K562 (cell line): ENCODE results near the gene TERT. TPM values are rescaled to one million over a fixed set of nuclear protein-coding genes. Genes with fewer than 3 reads are reported as not detected.

Experiments used
- ATAC-seq: fragments of 200-7000 bp; cut with Tn5 transposase; 3 replicates; pipeline ENCODE4 v1.9.1; 2020; ENCODE audit warnings: moderate library complexity
- BruUV-seq: library from RNA; stranded (reverse); fragments of 400-500 nt; replicated peaks from 2 replicates; lab custom pipeline; 2021; lab: Mats Ljungman, UMichigan
- CTCF ChIA-PET: fragments of 300-600 bp; formaldehyde crosslinking; extraction: SDS; loops from one replicate; lab custom pipeline; 2021; ENCODE audit warnings: low intra/inter-chr PET ratio; lab: Yijun Ruan, JAX
- POLR2A ChIA-PET: fragments of 300-600, 350-650 bp; sonication (Branson Sonifier 250); formaldehyde crosslinking; extraction: SDS; loops from one replicate; lab custom pipeline; 2021; ENCODE audit warnings: antibody characterized with exemption, inconsistent platforms; lab: Yijun Ruan, JAX
- DNase-seq, 4 experiments: peaks; one replicate each; pipeline versions ENCODE4 v3.0.0 to v3.0.0-alpha.2; 2011 to 2018; ENCODE audit warnings: low spot score in 3 of 4, mixed read lengths in 3 of 4; ENCODE audit errors: extremely low read depth in 1 of 4
- FAIRE-seq: peaks from 2 replicates; lab custom pipeline; 2011; peaks lifted over from hg19 to GRCh38; lab: Jason Lieb, UNC
- H2AFZ ChIP-seq: 2 replicates; pipeline ENCODE4 v1.6.0; 2011; ENCODE audit warnings: low read depth, low read length, control low read depth, inconsistent platforms
- H3K27ac ChIP-seq: fragments of 200-600 bp; 3 replicates; pipeline ENCODE4 v1.8.0; 2011; ENCODE audit warnings: low read depth, mild to moderate bottlenecking, control low read depth, inconsistent platforms, low read length, moderate library complexity, mixed read lengths; ENCODE audit errors: extremely low read depth
- H3K27me3 ChIP-seq, 2 experiments: fragments of 300-600 bp in 1 of 2; 2 replicates in 1 of 2; 3 replicates in 1 of 2; pipeline versions ENCODE4 v1.6.0 to v1.8.0; 2011; ENCODE audit warnings: inconsistent platforms in 2 of 2, low read length in 2 of 2, mild to moderate bottlenecking in 1 of 2, mixed read lengths in 1 of 2, moderate library complexity in 1 of 2; ENCODE audit not compliant: control insufficient read depth in 2 of 2, insufficient read depth in 2 of 2
- H3K36me3 ChIP-seq: fragments of 300-600 bp; 3 replicates; pipeline ENCODE4 v1.8.0; 2011; ENCODE audit warnings: mild to moderate bottlenecking, low read length, inconsistent platforms; ENCODE audit not compliant: control insufficient read depth, insufficient read depth
- H3K4me1 ChIP-seq, 2 experiments: fragments of 200-600 bp in 1 of 2; replicated peaks in 1 of 2; 2 replicates in 1 of 2; 3 replicates in 1 of 2; pipeline versions ENCODE4 v1.5.1 to v1.8.0; 2011; ENCODE audit warnings: inconsistent platforms in 2 of 2, low read length in 2 of 2, mild to moderate bottlenecking in 1 of 2, mixed read lengths in 1 of 2, moderate library complexity in 1 of 2; ENCODE audit not compliant: control insufficient read depth in 2 of 2, insufficient read depth in 2 of 2
- H3K4me2 ChIP-seq: 2 replicates; pipeline ENCODE4 v1.6.1; 2011; ENCODE audit warnings: low read length, control low read depth, inconsistent platforms, mixed read lengths; ENCODE audit not compliant: insufficient read depth
- H3K4me3 ChIP-seq: fragments of 200-600 bp; sonication (generic), shearing (Covaris generic); 2 replicates; pipeline ENCODE4 v1.5.1; 2016; ENCODE audit warnings: control low read depth, inconsistent platforms
- H3K79me2 ChIP-seq: fragments of 200-600 bp; 3 replicates; pipeline ENCODE4 v1.8.0; 2011; ENCODE audit warnings: low read length, inconsistent platforms; ENCODE audit not compliant: control insufficient read depth, insufficient read depth
- H3K9ac ChIP-seq, 2 experiments: 2 replicates each; pipeline versions ENCODE4 v1.6.0 to v1.6.1; 2011; ENCODE audit warnings: low read depth in 2 of 2, low read length in 2 of 2, control low read depth in 1 of 2, inconsistent platforms in 1 of 2, mild to moderate bottlenecking in 1 of 2, mixed read lengths in 1 of 2; ENCODE audit not compliant: insufficient read depth in 1 of 2
- H3K9me1 ChIP-seq: one replicate; pipeline ENCODE4 v1.6.0; 2011; ENCODE audit warnings: inconsistent platforms, mild to moderate bottlenecking, low read length, moderate library complexity; ENCODE audit not compliant: control insufficient read depth, insufficient read depth
- H3K9me3 ChIP-seq: replicated peaks from 2 replicates; pipeline ENCODE4 v1.5.1; 2011; ENCODE audit warnings: low read depth, low read length, inconsistent platforms; ENCODE audit not compliant: control insufficient read depth, insufficient read depth
- H4K20me1 ChIP-seq: replicated peaks from 2 replicates; pipeline ENCODE4 v1.6.1; 2011; ENCODE audit warnings: low read length, inconsistent platforms, mixed read lengths; ENCODE audit not compliant: control insufficient read depth, insufficient read depth
- ARID1B ChIP-seq: fragments of 450-650 bp; IDR thresholded peaks from 2 replicates; pipeline ENCODE4 v1.6.1; 2016; ENCODE audit warnings: antibody characterized with exemption, mild to moderate bottlenecking, inconsistent platforms
- BHLHE40 ChIP-seq: IDR thresholded peaks from 2 replicates; pipeline ENCODE4 v1.6.1; 2011; ENCODE audit warnings: low read length, improper control_type of control experiment
- CBX1 ChIP-seq: sonication (generic); IDR thresholded peaks from 2 replicates; pipeline ENCODE4 v1.6.1; 2016; ENCODE audit warnings: antibody characterized with exemption, low read depth, mild to moderate bottlenecking
- DPF2 ChIP-seq: fragments of 450-650 bp; IDR thresholded peaks from 2 replicates; pipeline ENCODE4 v1.6.1; 2016
- GATA2 ChIP-seq: sonication (generic); formaldehyde crosslinking; IDR thresholded peaks from 2 replicates; pipeline ENCODE4 v1.4.0; 2020; ENCODE audit warnings: mild to moderate bottlenecking, missing genetic modification reagents
- HDGF ChIP-seq: fragments of 450-650 bp; IDR thresholded peaks from 2 replicates; pipeline ENCODE4 v1.6.1; 2016
- MAFF ChIP-seq: IDR thresholded peaks from 2 replicates; pipeline ENCODE4 v1.6.1; 2012; ENCODE audit warnings: low read length, improper control_type of control experiment
- MAZ ChIP-seq, 2 experiments: fragments of 450-650 bp in 1 of 2; sonication (generic) in 1 of 2; formaldehyde crosslinking; IDR thresholded peaks in 1 of 2; conservative IDR thresholded peaks in 1 of 2; 2 replicates each; pipeline versions ENCODE4 v1.4.0 to v1.5.0; 2020; ENCODE audit warnings: mild to moderate bottlenecking in 1 of 2, missing genetic modification reagents in 1 of 2
- POLR2G ChIP-seq: fragments of 200-400 bp; formaldehyde crosslinking; IDR thresholded peaks from 2 replicates; pipeline ENCODE4 v1.6.1; 2017; ENCODE audit warnings: low read depth, mild to moderate bottlenecking, antibody characterized with exemption, low read length, moderate library complexity
- RCOR1 ChIP-seq, 2 experiments: IDR thresholded peaks; 2 replicates each; pipeline ENCODE4 v1.6.1; 2012; ENCODE audit warnings: low read depth in 2 of 2, low read length in 2 of 2, borderline replicate concordance in 1 of 2, improper control_type of control experiment in 1 of 2
- SOX6 ChIP-seq: fragments of 450-650 bp; IDR thresholded peaks from 2 replicates; pipeline ENCODE4 v1.6.1; 2014; ENCODE audit warnings: mild to moderate bottlenecking
- SPI1 ChIP-seq: IDR thresholded peaks from 2 replicates; pipeline ENCODE4 v1.6.1; 2011; ENCODE audit warnings: low read depth, low read length, control low read depth, borderline replicate concordance
- TGIF2 ChIP-seq: sonication (generic); formaldehyde crosslinking; IDR thresholded peaks from 2 replicates; pipeline ENCODE4 v1.8.1; 2022; ENCODE audit warnings: mild to moderate bottlenecking, missing genetic modification reagents, moderate library complexity
- ZEB2 ChIP-seq: fragments of 450-650 bp; IDR thresholded peaks from 2 replicates; pipeline ENCODE4 v1.6.1; 2016
- ZFX ChIP-seq: sonication (generic); formaldehyde crosslinking; IDR thresholded peaks from 2 replicates; pipeline ENCODE4 v1.8.0; 2022; ENCODE audit warnings: mild to moderate bottlenecking, missing genetic modification reagents, moderate library complexity
- ZNF165 ChIP-seq: fragments of 250-450 bp; sonication (Bioruptor Pico); IDR thresholded peaks from 2 replicates; pipeline ENCODE4 v1.4.0; 2020; ENCODE audit warnings: borderline replicate concordance
- ZNF830 ChIP-seq: fragments of 250-450 bp; sonication (Bioruptor Pico); IDR thresholded peaks from 2 replicates; pipeline ENCODE4 v1.5.0; 2021; ENCODE audit warnings: mild to moderate bottlenecking
- WGBS: fragments of 100-300 bp; shearing (Covaris generic); methylation state at CpG from one replicate; pipeline ENCODE4 v1.1.6; 2016; ENCODE audit warnings: low coverage, mixed read lengths; ENCODE audit not compliant: insufficient coverage; ENCODE audit errors: missing lambda C conversion rate; 5-methylcytosine and 5-hydroxymethylcytosine counted together
- in situ Hi-C: fragments of 300-500 bp; cut with MboI; formaldehyde crosslinking; loops from 4 replicates; pipeline ENCODE4 v1.15.0; 2018; ENCODE audit warnings: inconsistent platforms, mixed read lengths
- intact Hi-C: fragments of 100-400 bp; cut with micrococcal nuclease; formaldehyde crosslinking; loops from 2 replicates; pipeline ENCODE4 v1.14.2; 2022
- polyA plus RNA-seq, 8 experiments: library from polyadenylated mRNA; depleted of rRNA in 4 of 8; stranded (reverse) in 5 of 8; unstranded in 3 of 8; fragments of >200 nt; fragmentation: Nextera tagmentation in 2 of 8; fragmentation: Illumina TruSeq in 1 of 8; extraction: Ambion mirVana in 2 of 8; extraction: Trizol in 1 of 8; gene quantifications; 2 replicates each; pipeline versions ENCODE4 v1.2.1 to v1.2.3, GENCODE V29; 2011 to 2014; ENCODE audit warnings: inconsistent platforms in 1 of 8, missing spikeins in 1 of 8
- total RNA-seq, 7 experiments: library from RNA; depleted of rRNA in 6 of 7; stranded (reverse); fragments of >200 nt in 6 of 7; fragmentation: Illumina TruSeq in 2 of 7; extraction: Trizol in 2 of 7; gene quantifications; 2 replicates each; pipeline versions ENCODE4 v1.2.1 to v1.2.3, GENCODE V29; 2011 to 2021; ENCODE audit warnings: low replicate concordance in 1 of 7
- TF ChIP-seq, protein P1 (sequence below): fragments of 450-650 bp; IDR thresholded peaks from 2 replicates; pipeline ENCODE4 v1.6.1; 2016

The TERT gene
- total and polyA plus RNA-seq, 9 of the 15 experiments (the other 6 are each of a cell fraction or from before 2014, with no cell fraction given) = 0.08 to 4.5 (median 0.98) TPM; not detected in 1

- ChIA-PET POLR2A (interaction anchor here (0.6 to 4.6 kb wide), 5 partner anchors 11 to 160 kb away, joined by 3 to 32 read pairs (median 3); partner anchors contain the start of gene TERT), CTCF (no interaction called here)
- ATAC-seq (peak; percentile 75), FAIRE-seq (peak; percentile 80), DNase-seq (peak; percentile 56 to 65 (median 58))
- Histone ChIP-seq H3K4me2 (peak overlapping the region; percentile 54), H3K4me3 (no peak overlapping the region), H3K27me3 (peaks cover 11 to 35% of the 10 kb centered on the region in 2 experiments; a peak in 3 of 5 replicates), H3K9me1 (no peaks in the 10 kb centered on the region), H4K20me1 (peaks cover 6% of the 10 kb centered on the region), H3K4me1 (peaks cover 13 to 47% of the 10 kb centered on the region in 2 experiments; a peak in 4 of 5 replicates), H3K36me3 (peaks cover 33% of the 10 kb centered on the region; the same call in 2 of the 3 replicates), H3K27ac (no peak overlapping the region), H3K9ac (peak overlapping the region in 1 of 2 experiments; percentile 86; a peak in 2 of 4 replicates), H3K79me2 (no peaks in the 10 kb centered on the region), H2AFZ (no peak overlapping the region), H3K9me3 (no peaks in the 10 kb centered on the region)
- no TSS peak for BruUV-seq
- WGBS = 23% methylated on average over 33 of the region's 33 CpGs
- intact Hi-C loops (no loop called here), in situ Hi-C loops (no loop called here)
- TF ChIP-seq GATA2 (CRISPR knock-in tag) (no peak), ZFX (no peak), ZNF830 (0 out of 2 replicates have a peak, but pooled peaks have one; percentile 33), MAZ (CRISPR knock-in tag; conservative IDR thresholded peaks at IDR 0.05 in 1 of 2, IDR thresholded peaks at IDR 0.05 in 1 of 2) (0 out of 4 replicates have a peak, but pooled peaks of 1 of the 2 experiments have one; percentile 12), DPF2 (0 out of 2 replicates have a peak, but pooled peaks have one; percentile 11), TGIF2 (CRISPR knock-in tag) (no peak), RCOR1 (IDR thresholded peaks at IDR 0.05; ENCODE audit: borderline replicate concordance in 1 of 2, low read depth in 2 of 2, low read length in 2 of 2) (0 out of 4 replicates have a peak, but pooled peaks of 1 of the 2 experiments have one; percentile 19), SOX6 (peak; percentile 37; the same call in 1 of the 2 replicates), CBX1 (no peak), ZEB2 (peak; percentile 59; the same call in 1 of the 2 replicates), ZNF165 (no peak), POLR2G (peak; percentile 73), HDGF (no peak), MAFF (no peak), ARID1B (0 out of 2 replicates have a peak, but pooled peaks have one; percentile 20), SPI1 (no peak), BHLHE40 (peak; percentile 41; the same call in 1 of the 2 replicates)
- TF ChIP-seq, protein P1, sequence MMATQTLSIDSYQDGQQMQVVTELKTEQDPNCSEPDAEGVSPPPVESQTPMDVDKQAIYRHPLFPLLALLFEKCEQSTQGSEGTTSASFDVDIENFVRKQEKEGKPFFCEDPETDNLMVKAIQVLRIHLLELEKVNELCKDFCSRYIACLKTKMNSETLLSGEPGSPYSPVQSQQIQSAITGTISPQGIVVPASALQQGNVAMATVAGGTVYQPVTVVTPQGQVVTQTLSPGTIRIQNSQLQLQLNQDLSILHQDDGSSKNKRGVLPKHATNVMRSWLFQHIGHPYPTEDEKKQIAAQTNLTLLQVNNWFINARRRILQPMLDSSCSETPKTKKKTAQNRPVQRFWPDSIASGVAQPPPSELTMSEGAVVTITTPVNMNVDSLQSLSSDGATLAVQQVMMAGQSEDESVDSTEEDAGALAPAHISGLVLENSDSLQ = no peak
Observed at GRCh38 chr5:1315709-1316587, 21.1 kb upstream of the TERT start.
